ENCODE results near the gene SMYD3.

DNA sequence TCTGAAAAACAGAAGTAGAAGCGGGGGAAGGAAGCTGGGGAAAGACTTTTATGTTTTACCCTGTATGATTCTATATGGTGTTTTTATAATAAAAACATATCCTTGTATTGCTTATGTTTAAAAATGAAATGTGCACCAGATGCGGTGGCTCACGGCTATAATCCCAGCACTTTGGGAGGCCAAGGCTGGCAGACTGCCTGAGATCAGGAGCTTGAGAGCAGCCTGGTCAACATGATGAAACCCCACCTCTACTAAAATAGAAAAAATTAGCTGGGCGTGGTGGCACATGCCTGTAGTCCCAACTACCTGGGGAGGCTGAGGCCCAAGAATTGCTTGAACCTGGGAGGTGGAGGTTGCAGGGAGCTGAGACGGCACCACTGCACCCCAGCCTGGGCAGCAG is 155.4 kb downstream of the SMYD3 start:
- TF ChIP-seq, protein P1, sequence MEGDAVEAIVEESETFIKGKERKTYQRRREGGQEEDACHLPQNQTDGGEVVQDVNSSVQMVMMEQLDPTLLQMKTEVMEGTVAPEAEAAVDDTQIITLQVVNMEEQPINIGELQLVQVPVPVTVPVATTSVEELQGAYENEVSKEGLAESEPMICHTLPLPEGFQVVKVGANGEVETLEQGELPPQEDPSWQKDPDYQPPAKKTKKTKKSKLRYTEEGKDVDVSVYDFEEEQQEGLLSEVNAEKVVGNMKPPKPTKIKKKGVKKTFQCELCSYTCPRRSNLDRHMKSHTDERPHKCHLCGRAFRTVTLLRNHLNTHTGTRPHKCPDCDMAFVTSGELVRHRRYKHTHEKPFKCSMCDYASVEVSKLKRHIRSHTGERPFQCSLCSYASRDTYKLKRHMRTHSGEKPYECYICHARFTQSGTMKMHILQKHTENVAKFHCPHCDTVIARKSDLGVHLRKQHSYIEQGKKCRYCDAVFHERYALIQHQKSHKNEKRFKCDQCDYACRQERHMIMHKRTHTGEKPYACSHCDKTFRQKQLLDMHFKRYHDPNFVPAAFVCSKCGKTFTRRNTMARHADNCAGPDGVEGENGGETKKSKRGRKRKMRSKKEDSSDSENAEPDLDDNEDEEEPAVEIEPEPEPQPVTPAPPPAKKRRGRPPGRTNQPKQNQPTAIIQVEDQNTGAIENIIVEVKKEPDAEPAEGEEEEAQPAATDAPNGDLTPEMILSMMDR (IDR thresholded peaks at IDR 0.05; ENCODE audit: insufficient read depth, low read length, poor library complexity, severe bottlenecking), result no peak
- no peak for TF ChIP-seq EZH2phosphoT487 (conservative IDR thresholded peaks at IDR 0.05; ENCODE audit: low read length)
